Neural cell (in vitro differentiated cells): ENCODE data around the gene HIVEP3. TPM values are rescaled to one million over a fixed set of nuclear protein-coding genes. Genes with fewer than 3 reads are reported as not detected.

Experiments
- H2AFZ ChIP-seq: fragments of 200-600, 300-800 bp; sonication (generic), shearing (Covaris generic); 2 replicates; pipeline ENCODE4 v1.6.0; 2014; ENCODE audit warnings: low read depth, mild to moderate bottlenecking, antibody characterized with exemption, low read length, moderate library complexity
- H3F3A ChIP-seq: fragments of 200-600 bp; shearing (Covaris generic); 2 replicates; pipeline ENCODE4 v1.6.1; 2016; ENCODE audit warnings: mild to moderate bottlenecking, moderate library complexity, mixed read lengths, antibody characterized with exemption, low read length; ENCODE audit not compliant: insufficient read depth, poor library complexity, severe bottlenecking
- H3K27ac ChIP-seq: fragments of 200-600, 300-800 bp; sonication (generic), shearing (Covaris generic); 2 replicates; pipeline ENCODE4 v1.5.1; 2014; ENCODE audit warnings: mild to moderate bottlenecking, low read length, moderate library complexity
- H3K27me3 ChIP-seq: fragments of 300-800, 200-600 bp; sonication (generic), shearing (Covaris generic); 2 replicates; pipeline ENCODE4 v1.6.0; 2014; ENCODE audit warnings: mild to moderate bottlenecking, low read depth, low read length, moderate library complexity; ENCODE audit not compliant: insufficient read depth
- H3K36me3 ChIP-seq: fragments of 300-800, 200-600 bp; sonication (generic), shearing (Covaris generic); 2 replicates; pipeline ENCODE4 v1.5.1; 2014; ENCODE audit warnings: mild to moderate bottlenecking, antibody characterized with exemption, low read length, moderate library complexity; ENCODE audit not compliant: insufficient read depth
- H3K4me2 ChIP-seq: fragments of 300-800, 200-600 bp; sonication (generic), shearing (Covaris generic); 2 replicates; pipeline ENCODE4 v1.6.0; 2014; ENCODE audit warnings: mild to moderate bottlenecking, low read length
- H3K4me3 ChIP-seq: fragments of 300-800, 200-600 bp; sonication (generic), shearing (Covaris generic); 2 replicates; pipeline ENCODE4 v1.5.1; 2014; ENCODE audit warnings: mild to moderate bottlenecking, low read length, moderate library complexity
- H3K79me2 ChIP-seq: fragments of 200-600 bp; shearing (Covaris generic); replicated peaks from 2 replicates; pipeline ENCODE4 v1.6.0; 2014; ENCODE audit warnings: mild to moderate bottlenecking, low read length, moderate library complexity; ENCODE audit not compliant: insufficient read depth
- H3K9ac ChIP-seq: fragments of 300-800, 200-600 bp; sonication (generic), shearing (Covaris generic); 2 replicates; pipeline ENCODE4 v1.6.1; 2016; ENCODE audit warnings: mild to moderate bottlenecking, low read length, mixed read lengths
- H3K9me2 ChIP-seq: fragments of 200-600 bp; shearing (Covaris generic); 2 replicates; pipeline ENCODE4 v1.6.1; 2016; ENCODE audit warnings: mild to moderate bottlenecking, low read length, mixed read lengths; ENCODE audit not compliant: insufficient read depth
- H3K9me3 ChIP-seq: fragments of 200-600, 300-800 bp; sonication (generic), shearing (Covaris generic); 2 replicates; pipeline ENCODE4 v1.6.1; 2016; ENCODE audit warnings: mild to moderate bottlenecking, mixed run types, low read length, moderate library complexity, mixed read lengths
- H4K20me1 ChIP-seq: fragments of 200-600 bp; shearing (Covaris generic); 2 replicates; pipeline ENCODE4 v1.6.1; 2016; ENCODE audit warnings: mild to moderate bottlenecking, mixed run types; ENCODE audit not compliant: insufficient read depth
- CTCF ChIP-seq: fragments of 450-650 bp; IDR thresholded peaks from 2 replicates; pipeline ENCODE4 v1.5.1; 2014; ENCODE audit warnings: antibody characterized with exemption, mild to moderate bottlenecking, moderate library complexity; ENCODE audit not compliant: poor library complexity, severe bottlenecking
- EP300 ChIP-seq: fragments of 450-650 bp; conservative IDR thresholded peaks from 2 replicates; pipeline ENCODE4 v1.6.1; 2014; ENCODE audit warnings: antibody characterized with exemption, mild to moderate bottlenecking, moderate library complexity; ENCODE audit not compliant: poor library complexity, severe bottlenecking
- EZH2 ChIP-seq: fragments of 200-600, 300-800 bp; shearing (Covaris generic), sonication (generic); IDR thresholded peaks from 2 replicates; pipeline ENCODE4 v1.6.1; 2014; ENCODE audit warnings: antibody characterized with exemption, low read length, borderline replicate concordance, mild to moderate bottlenecking; ENCODE audit not compliant: insufficient read depth, poor library complexity, severe bottlenecking
- MXI1 ChIP-seq: fragments of 450-650 bp; conservative IDR thresholded peaks from 2 replicates; pipeline ENCODE4 v1.6.1; 2014; ENCODE audit warnings: antibody characterized with exemption, mild to moderate bottlenecking; ENCODE audit not compliant: poor library complexity, severe bottlenecking
- POLR2AphosphoS5 ChIP-seq: IDR thresholded peaks from 2 replicates; pipeline ENCODE4 v1.6.1; 2012
- RAD21 ChIP-seq: fragments of 450-650 bp; conservative IDR thresholded peaks from 2 replicates; pipeline ENCODE4 v1.6.1; 2014; ENCODE audit warnings: antibody characterized with exemption, mild to moderate bottlenecking, moderate library complexity
- REST ChIP-seq: IDR thresholded peaks from 2 replicates; pipeline ENCODE4 v1.6.1; 2012; ENCODE audit warnings: borderline replicate concordance
- SMC3 ChIP-seq: fragments of 450-650 bp; conservative IDR thresholded peaks from 2 replicates; pipeline ENCODE4 v1.6.1; 2014; ENCODE audit warnings: antibody characterized with exemption, mild to moderate bottlenecking, moderate library complexity; ENCODE audit not compliant: poor library complexity
- TAF1 ChIP-seq: IDR thresholded peaks from 2 replicates; pipeline ENCODE4 v1.6.1; 2012; ENCODE audit warnings: low read depth
- polyA plus RNA-seq: library from polyadenylated mRNA; depleted of rRNA; stranded (reverse); fragments of >200 nt; gene quantifications from 2 replicates; pipeline ENCODE4 v1.2.3, GENCODE V29; 2014

Gene HIVEP3
- polyA plus RNA-seq, 1 donor from 2014 or later: 2.6 TPM

DNA sequence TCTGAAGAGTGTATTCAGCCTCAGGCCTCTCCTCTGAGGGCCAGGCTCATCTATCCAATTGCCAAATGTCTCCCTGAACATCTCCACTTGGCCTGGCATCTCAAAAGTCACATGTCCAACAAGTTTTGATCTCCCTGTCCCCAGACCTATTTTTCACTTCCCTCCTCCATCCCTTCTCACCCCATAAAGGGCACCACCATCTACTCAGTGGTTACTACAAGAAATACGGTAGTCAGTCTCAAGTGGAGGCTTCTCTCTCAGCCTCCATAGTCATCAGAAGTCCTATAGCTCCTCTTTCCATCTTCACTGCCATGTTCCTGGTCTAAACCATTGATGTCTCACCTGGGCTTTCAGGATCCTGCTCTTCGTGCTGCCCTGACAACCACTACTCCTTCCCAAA is 351.8 kb downstream of the HIVEP3 start:
- Histone ChIP-seq H3K27me3 (no peaks in the 10 kb centered on the region), H3K9ac (no peak overlapping the region), H3K27ac (no peak overlapping the region), H3F3A (no peaks in the 10 kb centered on the region), H3K36me3 (no peaks in the 10 kb centered on the region), H3K4me2 (no peak overlapping the region), H3K9me2 (no peaks in the 10 kb centered on the region), H3K4me3 (no peak overlapping the region), H3K79me2 (no peaks in the 10 kb centered on the region), H3K9me3 (no peaks in the 10 kb centered on the region), H2AFZ (no peak overlapping the region), H4K20me1 (no peaks in the 10 kb centered on the region)
- TF ChIP-seq CTCF: no peak
- no peak for TF ChIP-seq EP300
- no peak for TF ChIP-seq RAD21
- no peak for TF ChIP-seq SMC3
- TF ChIP-seq REST: no peak
- no peak for TF ChIP-seq MXI1
- no peak for TF ChIP-seq POLR2AphosphoS5
- no peak for TF ChIP-seq TAF1
- TF ChIP-seq EZH2: no peak

DNA sequence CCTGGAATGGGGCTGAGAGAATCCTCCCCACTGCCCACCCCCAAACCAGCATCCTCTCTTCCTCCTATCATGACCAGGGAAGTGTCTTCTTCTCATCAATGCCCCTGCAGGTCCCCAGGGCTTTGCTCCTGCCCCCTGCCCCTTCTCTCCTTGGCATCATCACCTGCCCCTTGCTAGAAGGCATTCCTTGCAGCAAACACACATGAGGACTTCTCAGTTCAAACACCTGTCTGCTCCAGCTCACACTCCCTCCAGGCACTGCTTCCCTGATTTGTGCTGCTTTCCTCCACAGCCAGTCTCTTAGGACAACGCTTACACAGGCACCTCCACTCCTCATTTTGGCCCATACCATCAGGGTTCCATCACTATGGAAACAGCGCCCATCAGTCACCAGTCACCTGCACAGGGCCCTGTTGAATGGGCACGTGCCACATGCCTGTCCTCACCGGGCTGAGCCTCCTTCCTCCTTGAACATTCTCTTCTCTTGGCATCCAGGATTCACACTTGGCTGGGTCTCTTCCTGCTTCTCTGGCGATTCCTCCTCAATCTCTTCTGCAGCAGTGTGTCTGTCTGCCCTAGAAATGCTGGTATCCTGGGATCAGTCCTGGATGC is 352.3 kb downstream of the HIVEP3 start:
- H3K9ac ChIP-seq: no peak overlapping the region
- no peaks in the 10 kb centered on the region for H3K27me3 ChIP-seq
- no peaks in the 10 kb centered on the region for H3K36me3 ChIP-seq
- no peaks in the 10 kb centered on the region for H3K9me3 ChIP-seq
- H3K79me2 ChIP-seq: no peaks in the 10 kb centered on the region
- no peak for TF ChIP-seq RAD21
- TF ChIP-seq SMC3: no peak
- TF ChIP-seq POLR2AphosphoS5: no peak
- no peak for TF ChIP-seq EZH2
- TF ChIP-seq CTCF: no peak
- TF ChIP-seq EP300: no peak
- TF ChIP-seq REST: no peak
- TF ChIP-seq TAF1: no peak
- TF ChIP-seq MXI1: no peak
- H3K9me2 ChIP-seq: no peaks in the 10 kb centered on the region
- no peaks in the 10 kb centered on the region for H3F3A ChIP-seq
- no peak overlapping the region for H3K27ac ChIP-seq
- no peak overlapping the region for H2AFZ ChIP-seq
- H3K4me2 ChIP-seq: no peak overlapping the region
- H4K20me1 ChIP-seq: no peaks in the 10 kb centered on the region
- H3K4me3 ChIP-seq: no peak overlapping the region
